Natural killer cell (primary cell): Measurements from ENCODE around the gene CEP85. TPM values are rescaled to one million over a fixed set of nuclear protein-coding genes. Genes with fewer than 3 reads are reported as not detected.

Experiments used
- ATAC-seq, 3 donors: fragments of 150-1000 bp in 2 of 3; fragments of 200-7000 bp in 1 of 3; cut with Tn5 transposase; 1 replicate in 1 of 3; 2 replicates in 2 of 3; pipeline ENCODE4 v1.10.0; 2021; ENCODE audit warnings: mild to moderate bottlenecking in 2 of 3, moderate library complexity in 2 of 3
- DNase-seq, 2 donors: peaks; one replicate each; pipeline versions ENCODE4 v3.0.0 to v3.0.0-alpha.2; 2013 to 2021; ENCODE audit warnings: mixed read lengths in 1 of 2
- H3K27ac ChIP-seq: one replicate; pipeline ENCODE4 v1.5.1; 2013; ENCODE audit warnings: mild to moderate bottlenecking, low read length
- H3K27me3 ChIP-seq: one replicate; pipeline ENCODE4 v1.6.1; 2013; ENCODE audit warnings: low read length; ENCODE audit not compliant: control insufficient read depth, insufficient read depth
- H3K36me3 ChIP-seq: one replicate; pipeline ENCODE4 v1.6.1; 2013; ENCODE audit warnings: low read length; ENCODE audit not compliant: control insufficient read depth, insufficient read depth
- H3K4me1 ChIP-seq: one replicate; pipeline ENCODE4 v1.6.1; 2013; ENCODE audit warnings: low read length; ENCODE audit not compliant: control insufficient read depth, insufficient read depth
- H3K4me3 ChIP-seq: one replicate; pipeline ENCODE4 v1.5.1; 2013; ENCODE audit warnings: low read length
- H3K9me3 ChIP-seq: one replicate; pipeline ENCODE4 v1.6.1; 2013; ENCODE audit warnings: low read length; ENCODE audit not compliant: control insufficient read depth, insufficient read depth
- H3K27ac Mint-ChIP-seq, 2 donors: one replicate each; pipeline ENCODE4 v1.8.0; 2022; ENCODE audit warnings: mild to moderate bottlenecking in 2 of 2, mixed read lengths in 2 of 2, moderate library complexity in 1 of 2
- H3K27me3 Mint-ChIP-seq, 2 donors: one replicate each; pipeline ENCODE4 v1.8.0; 2022; ENCODE audit warnings: low read depth in 2 of 2, mixed read lengths in 2 of 2
- H3K36me3 Mint-ChIP-seq: one replicate; pipeline ENCODE4 v1.8.0; 2022; ENCODE audit warnings: mixed read lengths
- H3K4me1 Mint-ChIP-seq, 2 donors: one replicate each; pipeline ENCODE4 v1.8.0; 2022; ENCODE audit warnings: mixed read lengths in 2 of 2
- H3K4me3 Mint-ChIP-seq: one replicate; pipeline ENCODE4 v1.8.0; 2022; ENCODE audit warnings: mild to moderate bottlenecking, moderate library complexity, mixed read lengths
- H3K9me3 Mint-ChIP-seq, 2 donors: one replicate each; pipeline ENCODE4 v1.8.0; 2022; ENCODE audit warnings: mixed read lengths in 2 of 2
- whole genome bisulfite sequencing: methylation state at CpG from one replicate; pipeline ENCODE4 v1.1.7; 2013; ENCODE audit warnings: missing lambda C conversion rate; ENCODE audit not compliant: insufficient coverage; 5-methylcytosine and 5-hydroxymethylcytosine counted together
- intact Hi-C: fragments of 100-400 bp; cut with micrococcal nuclease; formaldehyde crosslinking; loops from one replicate; pipeline ENCODE4 v1.14.2; 2022
- total RNA-seq, 4 donors: library from RNA; stranded (reverse); fragments of 120-200 nt in 1 of 4; gene quantifications; one replicate each; pipeline versions ENCODE4 v1.2.3 to v1.2.4, GENCODE V29; 2013 to 2022
- TF ChIP-seq, protein P1 (sequence below): fragments of 200-600 bp; IDR thresholded peaks from one replicate; pipeline ENCODE4 v1.8.0; 2022; ENCODE audit warnings: antibody characterized with exemption

Gene CEP85
- total RNA-seq, 3 donors from 2014 or later (not counting 1 experiment from before 2014, with no cell fraction given), result 13.0 to 20.4 (median 18.0) TPM

DNA sequence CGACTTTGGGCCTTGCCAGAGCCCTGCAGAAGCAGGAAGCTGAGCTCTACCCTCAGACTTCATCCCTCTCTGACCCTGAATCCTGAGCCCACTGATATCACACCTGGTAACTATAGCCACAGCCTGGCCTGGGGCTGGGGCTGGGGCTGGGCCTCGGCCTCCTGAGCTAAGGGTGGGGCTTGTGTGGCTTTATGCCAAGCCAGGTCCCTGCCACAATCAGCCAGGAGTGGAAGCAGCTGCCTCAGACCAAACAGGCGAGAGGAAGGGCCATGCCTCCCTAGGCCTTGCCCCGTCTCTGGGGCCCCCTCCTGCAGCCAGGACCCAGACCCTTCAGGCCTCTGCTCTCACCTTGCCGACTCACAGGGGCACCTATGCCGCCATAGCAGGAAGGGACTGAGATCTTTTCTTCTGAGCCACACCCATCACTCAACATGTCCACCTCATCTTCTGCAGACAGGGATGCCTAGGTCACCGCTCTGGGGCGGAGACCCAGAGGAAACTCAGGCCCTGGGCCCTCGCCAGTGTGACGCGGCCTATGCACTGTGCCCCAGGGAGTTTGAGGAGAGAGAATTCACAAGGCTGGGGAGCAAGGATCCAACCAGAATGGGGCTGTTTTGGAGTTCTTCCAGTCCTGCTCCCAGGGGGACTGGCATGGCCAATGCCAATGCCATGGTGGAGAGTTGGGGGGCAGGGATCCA is 66.7 kb downstream of the CEP85 start:
- Histone ChIP-seq H3K36me3 (peaks cover 2% of the 10 kb centered on the region), H3K4me1 (peaks cover 12% of the 10 kb centered on the region), H3K27ac (no peak overlapping the region), H3K27me3 (no peaks in the 10 kb centered on the region), H3K4me3 (no peak overlapping the region), H3K9me3 (no peaks in the 10 kb centered on the region)
- no peak for ATAC-seq
- no peaks in the 10 kb centered on the region for H3K36me3 Mint-ChIP-seq
- intact Hi-C loops, result no loop called here
- no peak for DNase-seq
- TF ChIP-seq, protein P1, sequence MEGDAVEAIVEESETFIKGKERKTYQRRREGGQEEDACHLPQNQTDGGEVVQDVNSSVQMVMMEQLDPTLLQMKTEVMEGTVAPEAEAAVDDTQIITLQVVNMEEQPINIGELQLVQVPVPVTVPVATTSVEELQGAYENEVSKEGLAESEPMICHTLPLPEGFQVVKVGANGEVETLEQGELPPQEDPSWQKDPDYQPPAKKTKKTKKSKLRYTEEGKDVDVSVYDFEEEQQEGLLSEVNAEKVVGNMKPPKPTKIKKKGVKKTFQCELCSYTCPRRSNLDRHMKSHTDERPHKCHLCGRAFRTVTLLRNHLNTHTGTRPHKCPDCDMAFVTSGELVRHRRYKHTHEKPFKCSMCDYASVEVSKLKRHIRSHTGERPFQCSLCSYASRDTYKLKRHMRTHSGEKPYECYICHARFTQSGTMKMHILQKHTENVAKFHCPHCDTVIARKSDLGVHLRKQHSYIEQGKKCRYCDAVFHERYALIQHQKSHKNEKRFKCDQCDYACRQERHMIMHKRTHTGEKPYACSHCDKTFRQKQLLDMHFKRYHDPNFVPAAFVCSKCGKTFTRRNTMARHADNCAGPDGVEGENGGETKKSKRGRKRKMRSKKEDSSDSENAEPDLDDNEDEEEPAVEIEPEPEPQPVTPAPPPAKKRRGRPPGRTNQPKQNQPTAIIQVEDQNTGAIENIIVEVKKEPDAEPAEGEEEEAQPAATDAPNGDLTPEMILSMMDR, result no peak
- peak overlapping the region in 1 of 2 donors; percentile 15 for H3K27ac Mint-ChIP-seq
- no peaks in the 10 kb centered on the region for H3K27me3 Mint-ChIP-seq
- WGBS, result 84% methylated on average over 11 of the region's 11 CpGs
- no peaks in the 10 kb centered on the region for H3K9me3 Mint-ChIP-seq
- H3K4me1 Mint-ChIP-seq, result peaks cover 4 to 15% of the 10 kb centered on the region in 2 donors
- H3K4me3 Mint-ChIP-seq, result no peak overlapping the region

DNA sequence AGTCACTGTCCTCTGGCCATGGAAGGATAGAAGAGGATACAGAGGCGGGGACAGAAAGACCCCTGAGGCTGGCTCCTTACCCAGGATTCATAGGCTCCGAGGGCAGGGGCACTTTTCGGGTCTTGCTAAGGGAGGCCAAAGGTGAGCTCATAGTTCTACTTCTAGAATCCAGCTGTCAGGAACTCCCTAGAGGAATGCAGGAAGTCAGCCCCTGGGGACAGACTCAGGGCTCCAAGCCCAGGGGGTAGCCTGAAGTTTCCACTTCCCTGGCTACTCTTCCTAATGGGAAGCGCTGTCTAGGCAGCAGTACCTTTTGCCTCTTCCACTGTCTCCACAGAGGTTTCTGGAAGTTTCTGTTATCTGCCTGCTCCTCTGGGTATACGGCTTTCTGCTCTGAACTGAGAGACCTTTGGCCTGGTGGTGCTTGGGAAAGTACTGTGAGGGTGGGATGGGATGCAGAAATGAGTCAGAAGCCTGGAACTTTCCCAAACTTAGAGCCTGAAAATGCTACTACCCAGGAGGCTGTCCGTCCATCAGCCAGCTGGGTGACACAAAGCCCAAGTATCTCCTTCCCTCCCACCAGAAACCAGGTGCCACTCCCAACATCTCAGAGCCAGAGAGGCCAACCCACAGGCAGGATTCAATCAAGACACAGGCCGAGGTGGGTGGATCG is 68.9 kb downstream of the CEP85 start:
- H3K36me3 ChIP-seq, result no peaks in the 10 kb centered on the region
- H3K4me1 ChIP-seq, result peaks cover 30% of the 10 kb centered on the region
- no peak overlapping the region for H3K4me3 ChIP-seq
- H3K27me3 ChIP-seq, result no peaks in the 10 kb centered on the region
- intact Hi-C loops, result no loop called here
- peak overlapping the region; percentile 13 for H3K4me3 Mint-ChIP-seq
- H3K9me3 Mint-ChIP-seq, result no peaks in the 10 kb centered on the region
- H3K4me1 Mint-ChIP-seq, result peaks cover 12 to 35% of the 10 kb centered on the region in 2 donors
- ATAC-seq (no peak), DNase-seq (no peak)
- 88% methylated on average over 8 of the region's 8 CpGs for WGBS
- no peaks in the 10 kb centered on the region for H3K27me3 Mint-ChIP-seq
- TF ChIP-seq, protein P1, result no peak
- H3K27ac ChIP-seq, result no peak overlapping the region
- H3K9me3 ChIP-seq, result no peaks in the 10 kb centered on the region
- no peaks in the 10 kb centered on the region for H3K36me3 Mint-ChIP-seq
- H3K27ac Mint-ChIP-seq, result no peak overlapping the region

DNA sequence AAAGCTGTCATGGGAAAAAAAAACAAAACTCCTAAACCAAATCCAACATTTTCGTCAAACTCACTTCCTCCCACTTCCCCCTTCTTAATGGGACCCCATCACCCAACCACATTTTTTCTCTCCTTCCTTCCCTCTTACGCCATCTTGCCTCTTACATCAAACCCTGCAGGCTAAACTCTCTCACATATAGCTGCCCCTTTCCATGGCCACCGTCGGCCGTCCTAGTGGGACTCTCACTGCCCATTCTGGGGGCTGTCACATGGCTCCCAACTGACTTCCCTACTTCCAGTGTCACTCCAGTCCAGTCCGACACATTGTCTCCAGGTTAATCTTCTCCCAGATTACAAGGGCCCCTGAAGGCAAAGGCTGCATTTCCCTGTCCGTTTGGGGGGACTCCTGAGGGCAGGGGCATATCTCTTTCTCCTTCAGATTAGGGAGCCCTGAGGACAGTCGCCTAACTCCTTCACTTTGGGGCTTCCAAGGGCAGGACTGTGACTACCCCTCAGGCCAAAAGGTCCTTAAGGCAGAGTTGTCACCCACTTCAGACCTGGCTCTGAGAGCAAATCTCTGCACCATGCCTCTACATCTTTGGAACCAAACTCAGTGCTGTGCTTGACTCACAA is 71.8 kb downstream of the CEP85 start:
- Histone ChIP-seq H3K9me3 (no peaks in the 10 kb centered on the region), H3K27ac (peak overlapping the region; percentile 35), H3K4me1 (peaks cover 29% of the 10 kb centered on the region), H3K4me3 (peak overlapping the region; percentile 51), H3K36me3 (no peaks in the 10 kb centered on the region), H3K27me3 (no peaks in the 10 kb centered on the region)
- no peaks in the 10 kb centered on the region for H3K9me3 Mint-ChIP-seq
- intact Hi-C loops, result no loop called here
- peak overlapping the region; percentile 100 for H3K4me3 Mint-ChIP-seq
- peak overlapping the region; percentile 81 to 97 for H3K27ac Mint-ChIP-seq
- H3K36me3 Mint-ChIP-seq, result no peaks in the 10 kb centered on the region
- H3K27me3 Mint-ChIP-seq, result no peaks in the 10 kb centered on the region
- 23% methylated on average over 8 of the region's 8 CpGs for WGBS
- no peak for ATAC-seq
- TF ChIP-seq, protein P1, result no peak
- DNase-seq, result no peak
- H3K4me1 Mint-ChIP-seq, result peaks cover 12 to 33% of the 10 kb centered on the region in 2 donors
